GM12865 (cell line): ENCODE data around the gene GALNTL6.

Experiments used
- DNase-seq: peaks from one replicate; pipeline ENCODE4 v3.0.0; 2010; ENCODE audit warnings: low read depth
- H3K4me3 ChIP-seq: 2 replicates; pipeline ENCODE4 v1.5.1; 2011; ENCODE audit warnings: mild to moderate bottlenecking, low read depth, low read length, control low read depth
- CTCF ChIP-seq: IDR thresholded peaks from 2 replicates; pipeline ENCODE4 v1.5.1; 2011; ENCODE audit warnings: low read length, control low read depth, low read depth, inconsistent platforms; ENCODE audit not compliant: insufficient read depth; ENCODE audit errors: missing control alignments

Gene GALNTL6

GRCh38 chr4:172997217-172997609 lies 1184.0 kb downstream of the GALNTL6 start:
- no peak for TF ChIP-seq CTCF
- DNase-seq = no peak
- no peak overlapping the region for H3K4me3 ChIP-seq

- no peak overlapping the region for H3K4me3 ChIP-seq
- TF ChIP-seq CTCF = no peak
- DNase-seq = no peak
Measured at GRCh38 chr4:172997856-172998255, 1184.7 kb downstream of the GALNTL6 start.

GRCh38 chr4:172998527-172999469 lies 1185.6 kb downstream of the GALNTL6 start:
- no peak for DNase-seq
- H3K4me3 ChIP-seq = no peak overlapping the region
- TF ChIP-seq CTCF = no peak

- no peak overlapping the region for H3K4me3 ChIP-seq
- DNase-seq = no peak
- TF ChIP-seq CTCF = no peak
Measured at GRCh38 chr4:173001571-173001970, 1188.4 kb downstream of the GALNTL6 start.

- no peak for DNase-seq
- TF ChIP-seq CTCF = no peak
- no peak overlapping the region for H3K4me3 ChIP-seq
Measured at GRCh38 chr4:173002830-173003561, 1189.8 kb downstream of the GALNTL6 start.

- no peak for TF ChIP-seq CTCF
- DNase-seq = no peak
- H3K4me3 ChIP-seq = no peak overlapping the region
Measured at GRCh38 chr4:173005912-173006633, 1192.9 kb downstream of the GALNTL6 start.
